ENCODE measurements around the gene LMAN2.
A peak's percentile ranks its signal among the peaks of the same experiment; 100 is the strongest.
"Not testable (repeated sequence)": the region's sequence is repeated elsewhere in the genome, so short reads cannot be mapped to it uniquely, and the experiment has no call there.

LMAN2 gene

GRCh38 chr5:177320879-177321278 lies 30.6 kb downstream of the LMAN2 start:
- DNase-seq = no peak

- DNase-seq = no peak
Measured at GRCh38 chr5:177319913-177320588, 31.4 kb downstream of the LMAN2 start.

GRCh38 chr5:177317959-177318377 lies 33.5 kb downstream of the LMAN2 start:
- DNase-seq = peak; percentile 4

- no peak for DNase-seq
Measured at GRCh38 chr5:177316005-177316404, 35.5 kb downstream of the LMAN2 start.

GRCh38 chr5:177315411-177315810 lies 36.1 kb downstream of the LMAN2 start:
- no peak for DNase-seq

GRCh38 chr5:177314376-177315342 lies 36.8 kb downstream of the LMAN2 start:
- DNase-seq = no peak

GRCh38 chr5:177313561-177314259 lies 37.8 kb downstream of the LMAN2 start:
- no peak for DNase-seq

GRCh38 chr5:177312649-177313181 lies 38.8 kb downstream of the LMAN2 start:
- no peak for DNase-seq

- peak; percentile 82 for DNase-seq
Measured at GRCh38 chr5:177311723-177312648, 39.5 kb downstream of the LMAN2 start, which contains the start of gene MXD3. Gene MXD3, minus strand, starts transcription at chr5:177311898. Its CDS starts 68 bp downstream, at chr5:177311830.

GRCh38 chr5:177311392-177311722 lies 40.1 kb downstream of the LMAN2 start:
- DNase-seq = no peak

- DNase-seq = no peak
Measured at GRCh38 chr5:177310757-177311391, 40.6 kb downstream of the LMAN2 start.

GRCh38 chr5:177310332-177310731 lies 41.1 kb downstream of the LMAN2 start:
- DNase-seq = no peak

GRCh38 chr5:177309351-177310191 lies 41.9 kb downstream of the LMAN2 start:
- no peak for DNase-seq

- DNase-seq = no peak
Measured at GRCh38 chr5:177308740-177309139, 42.7 kb downstream of the LMAN2 start.

- no peak for DNase-seq
Measured at GRCh38 chr5:177307544-177308363, 43.7 kb downstream of the LMAN2 start.

- no peak for DNase-seq
Measured at GRCh38 chr5:177306674-177307543, 44.6 kb downstream of the LMAN2 start.

GRCh38 chr5:177306103-177306640 lies 45.3 kb downstream of the LMAN2 start:
- DNase-seq = not testable (repeated sequence)

Data from DMS153 (cell line).